ENCODE measurements around the gene KLHL2. TPM values are rescaled to one million over a fixed set of nuclear protein-coding genes. Genes with fewer than 3 reads are reported as not detected.

The KLHL2 gene
- total and polyA plus RNA-seq, 2 experiments from 2014 or later = 8.2 to 21.3 TPM

DNA sequence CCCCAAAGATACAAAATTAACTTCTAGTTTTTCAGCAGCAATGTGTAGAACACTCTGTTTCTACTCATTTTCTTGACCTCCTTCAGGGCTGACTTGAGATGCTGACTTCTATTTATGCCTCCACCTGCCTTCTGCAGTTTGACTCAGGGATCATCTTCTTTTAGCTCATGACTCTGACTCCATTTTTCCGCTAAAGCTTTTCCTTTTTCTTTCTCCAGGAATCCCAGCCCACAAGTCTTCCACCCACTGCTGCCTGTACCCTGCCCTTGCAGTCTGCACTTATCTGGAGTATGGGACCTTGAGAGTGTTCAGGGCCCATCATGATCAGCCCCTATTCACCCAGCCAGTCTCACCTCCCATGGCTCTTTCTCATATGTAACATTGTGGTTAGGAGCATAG is 14.9 kb upstream of the KLHL2 start:
- WGBS (ENCODE audit: low lambda C conversion rate, missing lambda C conversion rate) = 86% methylated on average over 1 of the region's 1 CpG
- H3K4me1 ChIP-seq (ENCODE audit: insufficient read depth) = no peaks in the 10 kb centered on the region
- H3K79me2 ChIP-seq = no peaks in the 10 kb centered on the region
- H3K4me3 ChIP-seq = no peak overlapping the region
- H3K4me2 ChIP-seq = no peak overlapping the region
- no peaks in the 10 kb centered on the region for H3K9me3 ChIP-seq (ENCODE audit: low read depth)
- no peaks in the 10 kb centered on the region for H3K36me3 ChIP-seq (replicated peaks; ENCODE audit: insufficient read depth, low read depth)
- no peaks in the 10 kb centered on the region for H4K20me1 ChIP-seq (ENCODE audit: insufficient read depth, poor library complexity, severe bottlenecking)
- H3K27ac ChIP-seq = no peak overlapping the region
- no peak for TF ChIP-seq EZH2 (IDR thresholded peaks at IDR 0.05; ENCODE audit: borderline replicate concordance)
- no peak for TF ChIP-seq CTCF (IDR thresholded peaks at IDR 0.05; ENCODE audit: poor library complexity)
- TF ChIP-seq EZH2phosphoT487 (IDR thresholded peaks at IDR 0.05; ENCODE audit: low read depth, severe bottlenecking, unreplicated experiment) = no peak
- H3K9me2 ChIP-seq (replicated peaks; ENCODE audit: insufficient read depth) = no peaks in the 10 kb centered on the region
- no peak overlapping the region for H2AFZ ChIP-seq
- no peaks in the 10 kb centered on the region for H3K27me3 ChIP-seq
- DNase-seq (ENCODE audit: low spot score) = no peak

DNA sequence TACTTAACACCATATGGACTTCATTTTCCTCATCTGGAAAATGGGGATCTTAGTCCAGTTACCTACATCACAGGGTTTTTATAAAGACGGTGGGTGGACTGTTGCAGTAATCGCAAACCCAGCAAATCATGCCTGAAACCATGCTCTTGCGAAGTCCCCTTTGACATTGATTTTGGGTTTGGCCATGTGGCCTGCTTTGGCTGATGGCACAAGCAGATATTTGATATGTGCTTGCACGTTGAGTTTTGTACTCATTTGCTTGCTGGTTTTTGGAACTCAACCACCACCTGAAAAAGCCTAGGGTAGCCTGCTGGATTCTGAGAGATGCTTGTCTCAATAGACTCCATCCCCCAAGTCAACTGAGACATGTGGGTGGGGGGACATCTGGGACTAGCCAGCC is 14.4 kb upstream of the KLHL2 start:
- Histone ChIP-seq H3K4me2 (no peak overlapping the region), H3K9me2 (replicated peaks; ENCODE audit: insufficient read depth) (no peaks in the 10 kb centered on the region), H3K4me3 (no peak overlapping the region), H2AFZ (no peak overlapping the region), H3K4me1 (ENCODE audit: insufficient read depth) (no peaks in the 10 kb centered on the region), H3K36me3 (replicated peaks; ENCODE audit: insufficient read depth, low read depth) (no peaks in the 10 kb centered on the region), H3K79me2 (no peaks in the 10 kb centered on the region), H4K20me1 (ENCODE audit: insufficient read depth, poor library complexity, severe bottlenecking) (no peaks in the 10 kb centered on the region), H3K27ac (no peak overlapping the region), H3K9me3 (ENCODE audit: low read depth) (no peaks in the 10 kb centered on the region), H3K27me3 (no peaks in the 10 kb centered on the region)
- DNase-seq (ENCODE audit: low spot score) = no peak
- WGBS (ENCODE audit: low lambda C conversion rate, missing lambda C conversion rate) = 90% methylated on average over 4 of the region's 4 CpGs
- TF ChIP-seq CTCF (IDR thresholded peaks at IDR 0.05; ENCODE audit: poor library complexity) (no peak), EZH2 (IDR thresholded peaks at IDR 0.05; ENCODE audit: borderline replicate concordance) (no peak), EZH2phosphoT487 (IDR thresholded peaks at IDR 0.05; ENCODE audit: low read depth, severe bottlenecking, unreplicated experiment) (no peak)

GRCh38 chr4:165194368-165194767 is 13.0 kb upstream of the KLHL2 start:
- no peak overlapping the region for H3K4me2 ChIP-seq
- H3K4me3 ChIP-seq = no peak overlapping the region

More at GRCh38 chr4:165194368-165194767, 13.0 kb upstream of the KLHL2 start:
- no peak overlapping the region for H2AFZ ChIP-seq
- no peaks in the 10 kb centered on the region for H3K4me1 ChIP-seq (ENCODE audit: insufficient read depth)
- WGBS (ENCODE audit: low lambda C conversion rate, missing lambda C conversion rate) = 81% methylated on average over 1 of the region's 1 CpG
- no peaks in the 10 kb centered on the region for H3K9me3 ChIP-seq (ENCODE audit: low read depth)
- no peaks in the 10 kb centered on the region for H3K9me2 ChIP-seq (replicated peaks; ENCODE audit: insufficient read depth)
- no peak overlapping the region for H3K27ac ChIP-seq
- no peaks in the 10 kb centered on the region for H3K79me2 ChIP-seq
- H3K36me3 ChIP-seq (replicated peaks; ENCODE audit: insufficient read depth, low read depth) = no peaks in the 10 kb centered on the region
- no peaks in the 10 kb centered on the region for H4K20me1 ChIP-seq (ENCODE audit: insufficient read depth, poor library complexity, severe bottlenecking)
- DNase-seq (ENCODE audit: low spot score) = no peak
- TF ChIP-seq EZH2phosphoT487 (IDR thresholded peaks at IDR 0.05; ENCODE audit: low read depth, severe bottlenecking, unreplicated experiment) (no peak), EZH2 (IDR thresholded peaks at IDR 0.05; ENCODE audit: borderline replicate concordance) (no peak), CTCF (IDR thresholded peaks at IDR 0.05; ENCODE audit: poor library complexity) (no peak)
- no peaks in the 10 kb centered on the region for H3K27me3 ChIP-seq
